BLaER1 treated with 17β-estradiol and CSF1 and Interleukin-3, amounts not matched to agents 10 nM and 100 nM (cell line): ENCODE results near the gene SELENOO.

ENCODE experiments used
- H3K27ac ChIP-seq, 11 experiments: shearing (Covaris generic); formaldehyde crosslinking; 2 replicates each; pipeline ENCODE4 v1.8.1; 2022
- H3K27me3 ChIP-seq, 11 experiments: shearing (Covaris generic); formaldehyde crosslinking; 2 replicates each; pipeline ENCODE4 v1.8.1; 2022
- H3K36me3 ChIP-seq, 11 experiments: shearing (Covaris generic); formaldehyde crosslinking; 2 replicates each; pipeline ENCODE4 v1.8.1; 2022
- H3K4me1 ChIP-seq, 10 experiments: shearing (Covaris generic); formaldehyde crosslinking; 2 replicates each; pipeline ENCODE4 v1.8.1; 2022
- H3K4me2 ChIP-seq, 11 experiments: shearing (Covaris generic); formaldehyde crosslinking; 2 replicates each; pipeline ENCODE4 v1.8.1; 2022
- H3K4me3 ChIP-seq, 10 experiments: shearing (Covaris generic); formaldehyde crosslinking; 2 replicates each; pipeline ENCODE4 v1.8.1; 2022
- H3K9ac ChIP-seq, 11 experiments: shearing (Covaris generic); formaldehyde crosslinking; 2 replicates each; pipeline ENCODE4 v1.8.1; 2022
- H3K9me3 ChIP-seq, 11 experiments: shearing (Covaris generic); formaldehyde crosslinking; replicated peaks in 1 of 11; 2 replicates each; pipeline ENCODE4 v1.8.1; 2022
- H4K20me1 ChIP-seq, 11 experiments: shearing (Covaris generic); formaldehyde crosslinking; 2 replicates each; pipeline ENCODE4 v1.8.1; 2022
- Cebpa-rat ChIP-seq, 11 experiments: shearing (Covaris generic); IDR thresholded peaks; 2 replicates each; pipeline ENCODE4 v1.8.1; 2022

SELENOO gene

GRCh38 chr22:50232481-50233151, 31.8 kb downstream of the SELENOO start:
- no peak overlapping the region for H3K27ac ChIP-seq
- H3K36me3 ChIP-seq = peaks cover 11 to 69% (median 36%) of the 10 kb centered on the region in 11 experiments; a peak in 20 of 22 replicates
- peak overlapping the region in 4 of 11 experiments; percentile 28 to 98 (median 74); a peak in 8 of 22 replicates for H3K4me2 ChIP-seq
- peak overlapping the region in 3 of 11 experiments; percentile 6 to 29 (median 10); a peak in 1 of 22 replicates for H3K9ac ChIP-seq
- peaks cover 20 to 86% (median 73%) of the 10 kb centered on the region in 10 experiments for H3K4me1 ChIP-seq
- H3K4me3 ChIP-seq = no peak overlapping the region
- TF ChIP-seq Cebpa-rat (IDR thresholded peaks at IDR 0.05) = no peak
- peaks cover 63 to 98% (median 81%) of the 10 kb centered on the region in 11 experiments for H4K20me1 ChIP-seq
- peaks cover 0 to 14% (median 0%) of the 10 kb centered on the region in 11 experiments; a peak in 6 of 22 replicates for H3K27me3 ChIP-seq
- peaks cover 0 to 9% (median 0%) of the 10 kb centered on the region in 11 experiments; a peak in 2 of 22 replicates for H3K9me3 ChIP-seq

GRCh38 chr22:50233223-50233622, 32.4 kb downstream of the SELENOO start:
- Histone ChIP-seq H3K9ac (peak overlapping the region in 1 of 11 experiments; percentile 29; a peak in 1 of 22 replicates), H3K4me1 (peaks cover 18 to 86% (median 73%) of the 10 kb centered on the region in 10 experiments), H3K4me3 (no peak overlapping the region), H3K9me3 (peaks cover 0 to 9% (median 0%) of the 10 kb centered on the region in 11 experiments; a peak in 2 of 22 replicates), H3K36me3 (peaks cover 11 to 68% (median 36%) of the 10 kb centered on the region in 11 experiments; a peak in 20 of 22 replicates), H4K20me1 (peaks cover 58 to 98% (median 81%) of the 10 kb centered on the region in 11 experiments), H3K27ac (no peak overlapping the region), H3K27me3 (peaks cover 0 to 8% (median 0%) of the 10 kb centered on the region in 11 experiments; a peak in 3 of 22 replicates), H3K4me2 (no peak overlapping the region; a peak in 2 of 22 replicates)
- no peak for TF ChIP-seq Cebpa-rat (IDR thresholded peaks at IDR 0.05)

GRCh38 chr22:50236731-50237409, 36.1 kb downstream of the SELENOO start:
- H3K36me3 ChIP-seq = peaks cover 21 to 50% (median 40%) of the 10 kb centered on the region in 11 experiments; a peak in 21 of 22 replicates
- TF ChIP-seq Cebpa-rat (IDR thresholded peaks at IDR 0.05) = no peak
- peaks cover 0 to 9% (median 0%) of the 10 kb centered on the region in 11 experiments; a peak in 2 of 22 replicates for H3K9me3 ChIP-seq
- H3K4me1 ChIP-seq = peaks cover 32 to 85% (median 65%) of the 10 kb centered on the region in 10 experiments
- H3K9ac ChIP-seq = peak overlapping the region; percentile 38 to 70 (median 57); a peak in 18 of 22 replicates
- H4K20me1 ChIP-seq = peaks cover 69 to 100% (median 92%) of the 10 kb centered on the region in 11 experiments
- H3K27me3 ChIP-seq = no peaks in the 10 kb centered on the region
- peak overlapping the region; percentile 68 to 98 (median 93) for H3K4me2 ChIP-seq
- peak overlapping the region in 8 of 10 experiments; percentile 4 to 58 (median 42); a peak in 10 of 20 replicates for H3K4me3 ChIP-seq
- H3K27ac ChIP-seq = peak overlapping the region in 8 of 11 experiments; percentile 54 to 77 (median 60); a peak in 16 of 22 replicates

GRCh38 chr22:50238755-50239154, 37.9 kb downstream of the SELENOO start:
- peaks cover 62 to 100% (median 92%) of the 10 kb centered on the region in 11 experiments for H4K20me1 ChIP-seq

GRCh38 chr22:50242406-50242949, 41.7 kb downstream of the SELENOO start:
- Histone ChIP-seq H3K9me3 (no peaks in the 10 kb centered on the region), H3K9ac (peak overlapping the region; percentile 83 to 95 (median 89)), H3K4me3 (peak overlapping the region; percentile 79 to 95 (median 90)), H3K4me1 (peaks cover 50 to 81% (median 73%) of the 10 kb centered on the region in 10 experiments), H4K20me1 (peaks cover 24 to 90% (median 78%) of the 10 kb centered on the region in 11 experiments; a peak in 21 of 22 replicates), H3K4me2 (peak overlapping the region; percentile 91 to 100 (median 97)), H3K36me3 (peaks cover 20 to 42% (median 38%) of the 10 kb centered on the region in 11 experiments), H3K27ac (no peak overlapping the region; a peak in 1 of 22 replicates), H3K27me3 (no peaks in the 10 kb centered on the region)
- TF ChIP-seq Cebpa-rat (IDR thresholded peaks at IDR 0.05) = no peak

More at GRCh38 chr22:50238755-50239154, 37.9 kb downstream of the SELENOO start:
- H3K9ac ChIP-seq = peak overlapping the region in 8 of 11 experiments; percentile 18 to 59 (median 36); a peak in 9 of 22 replicates
- TF ChIP-seq Cebpa-rat (IDR thresholded peaks at IDR 0.05) = no peak
- H3K4me1 ChIP-seq = peaks cover 51 to 86% (median 77%) of the 10 kb centered on the region in 10 experiments
- H3K4me3 ChIP-seq = no peak overlapping the region
- no peaks in the 10 kb centered on the region for H3K27me3 ChIP-seq
- H3K9me3 ChIP-seq = peaks cover 0 to 9% (median 0%) of the 10 kb centered on the region in 11 experiments; a peak in 2 of 22 replicates
- peak overlapping the region; percentile 25 to 97 (median 53); a peak in 20 of 22 replicates for H3K4me2 ChIP-seq
- peaks cover 10 to 31% (median 25%) of the 10 kb centered on the region in 11 experiments; a peak in 19 of 22 replicates for H3K36me3 ChIP-seq
- peak overlapping the region in 1 of 11 experiments; percentile 47; a peak in 2 of 22 replicates for H3K27ac ChIP-seq

GRCh38 chr22:50243685-50244419, 43.0 kb downstream of the SELENOO start:
- TF ChIP-seq Cebpa-rat (IDR thresholded peaks at IDR 0.05) = no peak
- Histone ChIP-seq H3K4me2 (peak overlapping the region; percentile 91 to 100 (median 97)), H3K9me3 (no peaks in the 10 kb centered on the region), H3K27me3 (no peaks in the 10 kb centered on the region), H4K20me1 (peaks cover 19 to 90% (median 80%) of the 10 kb centered on the region in 11 experiments; a peak in 20 of 22 replicates), H3K4me3 (peak overlapping the region; percentile 79 to 95 (median 90)), H3K4me1 (peaks cover 56 to 81% (median 73%) of the 10 kb centered on the region in 10 experiments), H3K9ac (peak overlapping the region; percentile 83 to 95 (median 89)), H3K27ac (peak overlapping the region; percentile 59 to 95 (median 82); a peak in 21 of 22 replicates), H3K36me3 (peaks cover 20 to 53% (median 43%) of the 10 kb centered on the region in 11 experiments)

- Histone ChIP-seq H4K20me1 (peaks cover 14 to 87% (median 75%) of the 10 kb centered on the region in 11 experiments; a peak in 20 of 22 replicates), H3K27me3 (no peaks in the 10 kb centered on the region), H3K9ac (peak within 1 kb of the TSS; percentile 83 to 95 (median 89)), H3K4me3 (peak within 1 kb of the TSS; percentile 79 to 95 (median 90)), H3K9me3 (no peaks in the 10 kb centered on the region), H3K4me2 (peak within 1 kb of the TSS; percentile 91 to 100 (median 98)), H3K36me3 (peaks cover 19 to 51% (median 37%) of the 10 kb centered on the region in 11 experiments), H3K27ac (peak within 1 kb of the TSS; percentile 59 to 95 (median 82)), H3K4me1 (peaks cover 57 to 79% (median 71%) of the 10 kb centered on the region in 10 experiments)
- no peak for TF ChIP-seq Cebpa-rat (IDR thresholded peaks at IDR 0.05)
These were observed 43.8 kb downstream of the SELENOO start, which contains the start of gene TUBGCP6 for GRCh38 chr22:50244420-50245213. TSS of gene TUBGCP6 (minus strand) at chr22:50245023. CDS start at chr22:50244459, 564 bp downstream.
